GM21423 (cell line): ENCODE results near the gene JPT1.

Experiments used
- ATAC-seq: cut with Tn5 transposase; IDR thresholded peaks from one replicate; pipeline ENCODE4 v1.9.1; 2021; ENCODE audit warnings: mild to moderate bottlenecking, moderate library complexity; ENCODE audit not compliant: unreplicated experiment

JPT1 gene

GRCh38 chr17:75087182-75087557 lies 67.1 kb downstream of the JPT1 start:
- no peak for ATAC-seq

- no peak for ATAC-seq
These were observed 67.7 kb downstream of the JPT1 start for GRCh38 chr17:75086496-75087181.
